Stimulated activated CD4-positive, alpha-beta T cell treated with anti-CD3 and anti-CD28 coated beads, TNF-alpha, amount 100 ng/mL, for 1 hour (primary cell): Measurements from ENCODE around the gene NIP7.

Experiments
- DNase-seq, 3 donors: peaks; one replicate each; pipeline ENCODE4 v3.0.0-alpha.2; 2020; ENCODE audit warnings: low read depth in 3 of 3, low spot score in 1 of 3

NIP7 gene

DNA sequence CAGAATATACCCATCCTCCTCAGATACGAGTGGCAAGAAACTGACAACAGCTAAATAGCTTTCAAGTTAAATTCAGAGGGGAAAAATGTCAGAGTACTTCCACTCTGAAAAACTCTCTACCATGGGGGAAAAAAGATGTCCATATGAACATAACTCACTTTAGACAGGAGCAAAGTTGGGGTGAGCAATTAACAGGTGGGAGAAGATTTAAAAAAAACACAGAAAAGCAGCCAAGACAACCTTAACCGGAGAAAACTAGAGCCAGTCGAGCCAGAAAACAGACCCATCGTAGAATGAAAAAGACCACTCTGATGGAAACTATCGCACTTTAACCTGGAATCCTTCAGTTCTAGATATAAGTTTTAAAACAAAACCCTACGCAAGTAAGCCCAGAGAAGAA, 45.4 kb downstream of the NIP7 start:
- DNase-seq, result no peak

DNA sequence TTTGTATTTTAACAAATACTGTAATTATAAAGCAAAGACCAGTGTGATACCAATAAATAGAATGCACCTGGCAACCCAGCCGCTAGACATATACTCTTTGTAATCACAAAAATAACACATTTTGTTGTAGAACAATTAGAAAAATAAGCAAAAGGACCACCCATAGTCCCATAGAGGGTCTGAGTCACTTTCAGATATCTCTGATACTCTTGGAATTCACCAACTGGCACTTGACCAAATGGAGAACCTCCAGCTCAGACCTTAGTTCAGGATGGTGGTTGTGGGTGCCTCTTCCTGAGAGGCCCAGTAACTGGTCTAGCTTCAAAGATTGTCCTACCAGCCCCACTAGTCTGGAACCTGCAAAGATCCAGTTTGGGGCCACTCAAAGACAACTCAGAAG, 47.0 kb downstream of the NIP7 start:
- DNase-seq, result no peak
